CD4-positive, CD25-positive, alpha-beta regulatory T cell (primary cell): ENCODE results near the gene TEX36. TPM values are rescaled to one million over a fixed set of nuclear protein-coding genes. Genes with fewer than 3 reads are reported as not detected.
"Not testable (repeated sequence)": the region's sequence is repeated elsewhere in the genome, so short reads cannot be mapped to it uniquely, and the experiment has no call there.

Source experiments
- ATAC-seq, 2 donors: fragments of 150-1000 bp; cut with Tn5 transposase; one replicate each; pipeline ENCODE4 v1.10.0; 2021; ENCODE audit warnings: low read depth in 2 of 2, moderate number of reproducible peaks in 2 of 2, moderate library complexity in 1 of 2
- DNase-seq, 3 donors: peaks; one replicate each; pipeline versions ENCODE4 v3.0.0 to v3.0.0-alpha.2; 2012 to 2022; ENCODE audit warnings: mixed read lengths in 1 of 3
- H3K27ac ChIP-seq: one replicate; pipeline ENCODE4 v1.7.0; 2013; ENCODE audit warnings: mild to moderate bottlenecking, low read length; ENCODE audit not compliant: insufficient read depth, poor library complexity, severe bottlenecking
- H3K27me3 ChIP-seq: one replicate; pipeline ENCODE4 v1.7.0; 2013; ENCODE audit warnings: low read length; ENCODE audit not compliant: control insufficient read depth, insufficient read depth
- H3K36me3 ChIP-seq: one replicate; pipeline ENCODE4 v1.7.0; 2013; ENCODE audit warnings: mild to moderate bottlenecking, low read length, moderate library complexity; ENCODE audit not compliant: control insufficient read depth, insufficient read depth
- H3K4me1 ChIP-seq: 2 replicates; pipeline ENCODE4 v1.7.0; 2013; ENCODE audit warnings: mild to moderate bottlenecking, low read length; ENCODE audit not compliant: insufficient read depth, control insufficient read depth, poor library complexity, severe bottlenecking
- H3K4me3 ChIP-seq: one replicate; pipeline ENCODE4 v1.7.0; 2013; ENCODE audit warnings: low read depth, mild to moderate bottlenecking, low read length, moderate library complexity
- H3K9me3 ChIP-seq, 2 experiments: 1 replicate in 1 of 2; 2 replicates in 1 of 2; pipeline ENCODE4 v1.7.0; 2013; ENCODE audit warnings: low read length in 2 of 2, mild to moderate bottlenecking in 1 of 2, moderate library complexity in 1 of 2; ENCODE audit not compliant: control insufficient read depth in 2 of 2
- H3K27ac Mint-ChIP-seq, 3 donors: one replicate each; pipeline ENCODE4 v1.8.0; 2020 to 2022; ENCODE audit warnings: mild to moderate bottlenecking in 3 of 3, mixed read lengths in 3 of 3, moderate library complexity in 2 of 3
- H3K27me3 Mint-ChIP-seq: one replicate; pipeline ENCODE4 v1.8.0; 2022; ENCODE audit warnings: mild to moderate bottlenecking, mixed read lengths
- H3K36me3 Mint-ChIP-seq: one replicate; pipeline ENCODE4 v1.8.0; 2020; ENCODE audit warnings: mixed read lengths
- H3K4me1 Mint-ChIP-seq, 4 donors: one replicate each; pipeline ENCODE4 v1.8.0; 2020 to 2022; ENCODE audit warnings: mixed read lengths in 4 of 4, mild to moderate bottlenecking in 1 of 4
- H3K4me3 Mint-ChIP-seq, 4 donors: one replicate each; pipeline ENCODE4 v1.8.0; 2020 to 2022; ENCODE audit warnings: mild to moderate bottlenecking in 4 of 4, mixed read lengths in 4 of 4, moderate library complexity in 3 of 4
- H3K9me3 Mint-ChIP-seq, 7 donors: one replicate each; pipeline ENCODE4 v1.8.0; 2020 to 2022; ENCODE audit warnings: mixed read lengths in 7 of 7, mild to moderate bottlenecking in 3 of 7, moderate library complexity in 2 of 7
- polyA plus RNA-seq, 4 donors: library from polyadenylated mRNA; unstranded; fragments of 300-500 nt; fragmentation: Illumina TruSeq; gene quantifications; one replicate each; pipeline ENCODE4 v1.2.3, GENCODE V29; 2021
- total RNA-seq: library from RNA; stranded (reverse); gene quantifications from one replicate; pipeline ENCODE4 v1.2.3, GENCODE V29; 2022

Gene TEX36
- total and polyA plus RNA-seq, 5 donors from 2014 or later = not detected

GRCh38 chr10:125699562-125700143 lies 16.7 kb upstream of the TEX36 start:
- H3K4me1 ChIP-seq = no peaks in the 10 kb centered on the region
- Mint-ChIP-seq H3K9me3 (peaks cover 0 to 3% (median 0%) of the 10 kb centered on the region in 7 donors), H3K27me3 (peaks cover 4% of the 10 kb centered on the region), H3K4me1 (no peaks in the 10 kb centered on the region), H3K4me3 (no peak overlapping the region), H3K36me3 (peaks cover 4% of the 10 kb centered on the region), H3K27ac (no peak overlapping the region)
- no peaks in the 10 kb centered on the region for H3K36me3 ChIP-seq
- H3K9me3 ChIP-seq = no peaks in the 10 kb centered on the region
- DNase-seq = no peak
- H3K27ac ChIP-seq = no peak overlapping the region
- H3K27me3 ChIP-seq = no peaks in the 10 kb centered on the region
- no peak for ATAC-seq
- no peak overlapping the region for H3K4me3 ChIP-seq

- H3K36me3 Mint-ChIP-seq = no peaks in the 10 kb centered on the region
- H3K4me1 Mint-ChIP-seq = no peaks in the 10 kb centered on the region
- no peaks in the 10 kb centered on the region for H3K27me3 ChIP-seq
- peaks cover 0 to 3% (median 0%) of the 10 kb centered on the region in 7 donors for H3K9me3 Mint-ChIP-seq
- DNase-seq (no peak), ATAC-seq (no peak)
- no peaks in the 10 kb centered on the region for H3K4me1 ChIP-seq
- no peaks in the 10 kb centered on the region for H3K36me3 ChIP-seq
- H3K4me3 Mint-ChIP-seq = no peak overlapping the region
- no peak overlapping the region for H3K4me3 ChIP-seq
- H3K9me3 ChIP-seq = no peaks in the 10 kb centered on the region
- H3K27ac Mint-ChIP-seq = no peak overlapping the region
- no peak overlapping the region for H3K27ac ChIP-seq
- peaks cover 4% of the 10 kb centered on the region for H3K27me3 Mint-ChIP-seq
Measured at GRCh38 chr10:125698481-125698998, 15.6 kb upstream of the TEX36 start.

- H3K27ac Mint-ChIP-seq, H3K4me1 Mint-ChIP-seq, ATAC-seq, H3K27ac ChIP-seq, H3K27me3 Mint-ChIP-seq, H3K4me3 ChIP-seq, H3K9me3 ChIP-seq, H3K4me1 ChIP-seq, H3K4me3 Mint-ChIP-seq, H3K36me3 ChIP-seq, H3K27me3 ChIP-seq, H3K36me3 Mint-ChIP-seq, H3K9me3 Mint-ChIP-seq, DNase-seq: not testable (repeated sequence)
Measured at GRCh38 chr10:125696884-125697283, 13.9 kb upstream of the TEX36 start.

- Mint-ChIP-seq H3K36me3 (no peaks in the 10 kb centered on the region), H3K4me3 (no peak overlapping the region), H3K4me1 (peaks cover 0 to 3% (median 0%) of the 10 kb centered on the region in 4 donors), H3K9me3 (peaks cover 0 to 2% (median 0%) of the 10 kb centered on the region in 7 donors), H3K27me3 (peaks cover 9% of the 10 kb centered on the region), H3K27ac (no peak overlapping the region)
- ATAC-seq (no peak), DNase-seq (no peak)
- Histone ChIP-seq H3K27me3 (no peaks in the 10 kb centered on the region), H3K36me3 (no peaks in the 10 kb centered on the region), H3K27ac (no peak overlapping the region), H3K9me3 (no peaks in the 10 kb centered on the region), H3K4me3 (no peak overlapping the region), H3K4me1 (no peaks in the 10 kb centered on the region)
Measured at GRCh38 chr10:125694883-125695282, 11.9 kb upstream of the TEX36 start.

- no peak overlapping the region for H3K4me3 ChIP-seq
- H3K27ac ChIP-seq = no peak overlapping the region
- no peak overlapping the region for H3K4me3 Mint-ChIP-seq
- no peaks in the 10 kb centered on the region for H3K27me3 ChIP-seq
- peaks cover 0 to 3% (median 0%) of the 10 kb centered on the region in 4 donors for H3K4me1 Mint-ChIP-seq
- no peaks in the 10 kb centered on the region for H3K36me3 ChIP-seq
- H3K27me3 Mint-ChIP-seq = peaks cover 21% of the 10 kb centered on the region
- H3K36me3 Mint-ChIP-seq = no peaks in the 10 kb centered on the region
- DNase-seq = no peak
- H3K9me3 ChIP-seq = no peaks in the 10 kb centered on the region
- peaks cover 0 to 2% (median 0%) of the 10 kb centered on the region in 7 donors for H3K9me3 Mint-ChIP-seq
- ATAC-seq = no peak
- H3K4me1 ChIP-seq = no peaks in the 10 kb centered on the region
- H3K27ac Mint-ChIP-seq = no peak overlapping the region
Measured at GRCh38 chr10:125693524-125693847, 10.5 kb upstream of the TEX36 start.

GRCh38 chr10:125692601-125693523 lies 9.9 kb upstream of the TEX36 start:
- H3K4me3 ChIP-seq = no peak overlapping the region
- peaks cover 0 to 3% (median 0%) of the 10 kb centered on the region in 4 donors for H3K4me1 Mint-ChIP-seq
- DNase-seq (no peak), ATAC-seq (no peak)
- H3K27ac ChIP-seq = no peak overlapping the region
- no peak overlapping the region for H3K4me3 Mint-ChIP-seq
- H3K9me3 Mint-ChIP-seq = peaks cover 0 to 2% (median 0%) of the 10 kb centered on the region in 7 donors
- no peaks in the 10 kb centered on the region for H3K36me3 ChIP-seq
- H3K27me3 Mint-ChIP-seq = peaks cover 21% of the 10 kb centered on the region
- H3K36me3 Mint-ChIP-seq = no peaks in the 10 kb centered on the region
- no peaks in the 10 kb centered on the region for H3K27me3 ChIP-seq
- no peak overlapping the region for H3K27ac Mint-ChIP-seq
- H3K9me3 ChIP-seq = no peaks in the 10 kb centered on the region
- H3K4me1 ChIP-seq = no peaks in the 10 kb centered on the region

GRCh38 chr10:125692196-125692595 lies 9.2 kb upstream of the TEX36 start:
- peaks cover 0 to 3% (median 0%) of the 10 kb centered on the region in 4 donors for H3K4me1 Mint-ChIP-seq
- ATAC-seq = no peak
- no peak overlapping the region for H3K4me3 Mint-ChIP-seq
- no peak for DNase-seq
- H3K4me1 ChIP-seq = no peaks in the 10 kb centered on the region
- no peak overlapping the region for H3K4me3 ChIP-seq
- H3K27ac ChIP-seq = no peak overlapping the region
- no peaks in the 10 kb centered on the region for H3K36me3 Mint-ChIP-seq
- no peaks in the 10 kb centered on the region for H3K9me3 ChIP-seq
- no peaks in the 10 kb centered on the region for H3K27me3 ChIP-seq
- H3K27ac Mint-ChIP-seq = no peak overlapping the region
- H3K9me3 Mint-ChIP-seq = peaks cover 0 to 2% (median 0%) of the 10 kb centered on the region in 7 donors
- peaks cover 26% of the 10 kb centered on the region for H3K27me3 Mint-ChIP-seq
- H3K36me3 ChIP-seq = no peaks in the 10 kb centered on the region
